Mucosa of descending colon (tissue), 3 donors: ENCODE results near the gene HPS6. TPM values are rescaled to one million over a fixed set of nuclear protein-coding genes. Genes with fewer than 3 reads are reported as not detected.

ENCODE experiments used
- ATAC-seq: fragments of 200-7000 bp; cut with Tn5 transposase; one replicate; pipeline ENCODE4 v1.9.1; 2020; ENCODE audit warnings: mild to moderate bottlenecking, moderate library complexity
- DNase-seq, 3 donors: peaks; one replicate each; pipeline ENCODE4 v3.0.0-alpha.2; 2020
- H3K36me3 ChIP-seq: fragments of 200-600 bp; one replicate; pipeline ENCODE4 v1.8.0; 2021; ENCODE audit warnings: low read depth, mild to moderate bottlenecking
- H3K4me1 ChIP-seq: fragments of 200-600 bp; one replicate; pipeline ENCODE4 v1.8.0; 2021; ENCODE audit warnings: low read depth, mild to moderate bottlenecking
- H3K4me3 ChIP-seq: fragments of 200-600 bp; one replicate; pipeline ENCODE4 v1.8.0; 2021; ENCODE audit warnings: mild to moderate bottlenecking
- H3K9me3 ChIP-seq: fragments of 200-600 bp; one replicate; pipeline ENCODE4 v1.8.0; 2021; ENCODE audit warnings: mild to moderate bottlenecking
- intact Hi-C, 2 donors: fragments of 100-400 bp; cut with DNase I in 1 of 2; cut with micrococcal nuclease in 1 of 2; formaldehyde crosslinking; loops; one replicate each; pipeline versions ENCODE4 v1.11.0 to v1.11.1; 2022; cut with DNase I, micrococcal nuclease
- total RNA-seq, 3 donors: library from RNA; stranded (reverse); fragmentation: NEBNext Ultra II Directional in 2 of 3; extraction: Animal tissue kit (Norgen Biotek cat#: 25700) in 2 of 3; gene quantifications; one replicate each; pipeline versions ENCODE4 v1.2.1 to v1.2.4, GENCODE V29; 2021 to 2023
- TF ChIP-seq, protein P1 (sequence below): fragments of 200-600 bp; IDR thresholded peaks from one replicate; pipeline ENCODE4 v1.8.0; 2022; ENCODE audit warnings: antibody characterized with exemption, mild to moderate bottlenecking
- donor health status: DM: no; HTN: no; CAD: no; lungs with moderate emphysema.
- donor health status: DM: no; HTN: no; CAD: no.
- donor health status: DM: no; HTN: yes; CAD: no.

Gene HPS6
- total RNA-seq, 3 donors from 2014 or later, result 17.8 to 21.4 (median 18.3) TPM

DNA sequence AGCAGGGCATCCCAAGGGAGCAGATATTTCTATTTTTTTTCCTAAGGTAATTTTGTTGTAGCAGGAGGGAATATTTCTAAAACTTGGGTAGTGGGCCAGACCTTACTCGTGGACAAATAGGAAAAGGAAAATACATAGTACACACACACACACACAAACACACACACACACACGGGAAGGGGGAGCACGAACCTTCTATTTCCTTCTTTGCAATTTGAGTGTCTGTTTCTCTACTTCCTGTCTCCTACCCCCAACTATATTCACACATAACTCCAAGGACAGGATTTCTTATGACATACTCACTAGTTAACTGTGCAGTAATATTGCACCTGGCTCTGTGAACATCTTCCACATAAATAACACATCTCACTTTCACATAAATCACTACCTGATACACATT, 50.6 kb downstream of the HPS6 start:
- intact Hi-C loops, result no loop called here
- H3K4me3 ChIP-seq, result no peak overlapping the region
- peaks cover 44% of the 10 kb centered on the region for H3K4me1 ChIP-seq
- no peaks in the 10 kb centered on the region for H3K36me3 ChIP-seq
- no peak for DNase-seq
- TF ChIP-seq, protein P1, sequence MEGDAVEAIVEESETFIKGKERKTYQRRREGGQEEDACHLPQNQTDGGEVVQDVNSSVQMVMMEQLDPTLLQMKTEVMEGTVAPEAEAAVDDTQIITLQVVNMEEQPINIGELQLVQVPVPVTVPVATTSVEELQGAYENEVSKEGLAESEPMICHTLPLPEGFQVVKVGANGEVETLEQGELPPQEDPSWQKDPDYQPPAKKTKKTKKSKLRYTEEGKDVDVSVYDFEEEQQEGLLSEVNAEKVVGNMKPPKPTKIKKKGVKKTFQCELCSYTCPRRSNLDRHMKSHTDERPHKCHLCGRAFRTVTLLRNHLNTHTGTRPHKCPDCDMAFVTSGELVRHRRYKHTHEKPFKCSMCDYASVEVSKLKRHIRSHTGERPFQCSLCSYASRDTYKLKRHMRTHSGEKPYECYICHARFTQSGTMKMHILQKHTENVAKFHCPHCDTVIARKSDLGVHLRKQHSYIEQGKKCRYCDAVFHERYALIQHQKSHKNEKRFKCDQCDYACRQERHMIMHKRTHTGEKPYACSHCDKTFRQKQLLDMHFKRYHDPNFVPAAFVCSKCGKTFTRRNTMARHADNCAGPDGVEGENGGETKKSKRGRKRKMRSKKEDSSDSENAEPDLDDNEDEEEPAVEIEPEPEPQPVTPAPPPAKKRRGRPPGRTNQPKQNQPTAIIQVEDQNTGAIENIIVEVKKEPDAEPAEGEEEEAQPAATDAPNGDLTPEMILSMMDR, result no peak
- ATAC-seq, result no peak
- no peaks in the 10 kb centered on the region for H3K9me3 ChIP-seq

DNA sequence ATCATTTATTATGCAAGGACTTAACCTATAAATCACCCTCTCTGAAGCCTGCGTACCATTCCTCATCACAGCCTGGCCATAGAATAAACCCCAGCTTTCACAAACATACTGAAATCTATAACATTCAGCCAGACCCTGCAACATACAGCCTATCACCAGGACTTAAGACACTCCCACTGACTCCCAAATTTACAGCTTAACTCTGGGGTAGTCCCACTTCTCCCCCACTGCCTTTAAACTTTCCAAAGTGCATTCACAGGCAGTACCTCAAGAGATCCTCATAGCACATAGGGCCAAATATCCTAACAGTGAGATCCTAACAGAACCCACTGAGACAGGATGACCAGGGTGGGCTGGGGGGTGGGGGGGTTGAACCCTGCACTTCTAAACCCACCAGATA, 51.5 kb downstream of the HPS6 start:
- no peak for DNase-seq
- no peak for ATAC-seq
- peaks cover 44% of the 10 kb centered on the region for H3K4me1 ChIP-seq
- TF ChIP-seq, protein P1, result no peak
- H3K4me3 ChIP-seq, result no peak overlapping the region
- intact Hi-C loops, result no loop called here
- H3K36me3 ChIP-seq, result no peaks in the 10 kb centered on the region
- no peaks in the 10 kb centered on the region for H3K9me3 ChIP-seq

Other genes starting within 250 kb of the HPS6 start
- gene OGA, start 246.9 kb upstream of the HPS6 start, total RNA-seq, result 100 to 1,000 TPM in 2 of 3 donors, 10 to 100 TPM in 1; 80.8 to 112 (median 110) TPM
- 1 to 10 TPM; 3.7 to 5.9 (median 4.2) TPM for gene KCNIP2, start 221.5 kb upstream of the HPS6 start, total RNA-seq
- gene ARMH3, start 9.2 kb upstream of the HPS6 start, total RNA-seq, result 10 to 100 TPM; 25.8 to 45.6 (median 28.1) TPM
- 10 to 100 TPM; 32.3 to 92.2 (median 37.2) TPM for gene LDB1, start 55.0 kb downstream of the HPS6 start, total RNA-seq
- 10 to 100 TPM; 17.1 to 30.3 (median 20.3) TPM for gene PPRC1, start 67.7 kb downstream of the HPS6 start, total RNA-seq
- 10 to 100 TPM; 33.2 to 44.3 (median 40.1) TPM for gene NOLC1, start 87.0 kb downstream of the HPS6 start, total RNA-seq
- gene ELOVL3, start 160.9 kb downstream of the HPS6 start, total RNA-seq, result under 1 TPM in 1 of 3 donors, not detected in 2; 0.22 TPM
- gene PITX3, start 176.2 kb downstream of the HPS6 start, total RNA-seq, result not detected
- gene GBF1, start 180.2 kb downstream of the HPS6 start, total RNA-seq, result 10 to 100 TPM; 51.9 to 67.8 (median 62.9) TPM